Astrocyte (in vitro differentiated cells and primary cell): ENCODE results near the gene RHBG.

ENCODE experiments used
- EZH2 ChIP-seq: IDR thresholded peaks from 2 replicates; pipeline ENCODE4 v1.6.1; 2012; ENCODE audit warnings: mild to moderate bottlenecking, low read length, inconsistent platforms; ENCODE audit not compliant: insufficient read depth
- TF ChIP-seq, protein P1 (sequence below): IDR thresholded peaks from 2 replicates; pipeline ENCODE4 v1.5.1; 2011; ENCODE audit warnings: low read depth, mild to moderate bottlenecking, inconsistent platforms, low read length, moderate library complexity; ENCODE audit not compliant: insufficient read depth

DNA sequence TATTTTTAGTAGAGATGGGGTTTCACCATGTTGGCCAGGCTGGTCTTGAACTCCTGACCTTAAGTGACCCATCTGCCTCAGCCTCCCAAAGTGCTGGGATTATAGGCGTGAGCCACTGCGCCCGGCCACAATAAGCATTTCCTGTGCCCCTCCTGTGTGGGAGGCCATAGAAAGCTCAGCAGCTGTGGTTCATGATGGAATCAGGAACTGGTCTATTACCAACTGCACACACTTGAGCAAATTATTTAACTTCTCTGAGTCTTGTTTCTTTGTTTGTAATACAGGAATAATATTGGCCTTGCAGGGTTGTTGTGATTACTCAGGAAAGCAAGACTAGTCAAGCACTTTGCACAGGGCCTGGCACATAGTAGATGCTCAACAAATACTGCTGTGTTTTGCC, 15.0 kb downstream of the RHBG start:
- TF ChIP-seq, protein P1, sequence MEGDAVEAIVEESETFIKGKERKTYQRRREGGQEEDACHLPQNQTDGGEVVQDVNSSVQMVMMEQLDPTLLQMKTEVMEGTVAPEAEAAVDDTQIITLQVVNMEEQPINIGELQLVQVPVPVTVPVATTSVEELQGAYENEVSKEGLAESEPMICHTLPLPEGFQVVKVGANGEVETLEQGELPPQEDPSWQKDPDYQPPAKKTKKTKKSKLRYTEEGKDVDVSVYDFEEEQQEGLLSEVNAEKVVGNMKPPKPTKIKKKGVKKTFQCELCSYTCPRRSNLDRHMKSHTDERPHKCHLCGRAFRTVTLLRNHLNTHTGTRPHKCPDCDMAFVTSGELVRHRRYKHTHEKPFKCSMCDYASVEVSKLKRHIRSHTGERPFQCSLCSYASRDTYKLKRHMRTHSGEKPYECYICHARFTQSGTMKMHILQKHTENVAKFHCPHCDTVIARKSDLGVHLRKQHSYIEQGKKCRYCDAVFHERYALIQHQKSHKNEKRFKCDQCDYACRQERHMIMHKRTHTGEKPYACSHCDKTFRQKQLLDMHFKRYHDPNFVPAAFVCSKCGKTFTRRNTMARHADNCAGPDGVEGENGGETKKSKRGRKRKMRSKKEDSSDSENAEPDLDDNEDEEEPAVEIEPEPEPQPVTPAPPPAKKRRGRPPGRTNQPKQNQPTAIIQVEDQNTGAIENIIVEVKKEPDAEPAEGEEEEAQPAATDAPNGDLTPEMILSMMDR, result no peak
- no peak for TF ChIP-seq EZH2
